Gastroesophageal sphincter (tissue), 4 donors: ENCODE results near the gene CLCN2. TPM values are rescaled to one million over a fixed set of nuclear protein-coding genes. Genes with fewer than 3 reads are reported as not detected.

ENCODE experiments used
- ATAC-seq: fragments of 150-250 bp; one replicate; pipeline ENCODE4 v1.9.1; 2016; ENCODE audit warnings: mild to moderate bottlenecking, moderate library complexity
- H3K27ac ChIP-seq, 4 donors: fragments of 200-600 bp; sonication (generic) in 3 of 4; 1 replicate in 3 of 4; 2 replicates in 1 of 4; pipeline ENCODE4 v1.5.1; 2016 to 2019
- H3K27me3 ChIP-seq: fragments of 200-600 bp; sonication (generic); one replicate; pipeline ENCODE4 v1.5.1; 2019
- H3K36me3 ChIP-seq, 2 donors: fragments of 200-600 bp; sonication (generic); one replicate each; pipeline ENCODE4 v1.5.1; 2019; ENCODE audit warnings: control low read depth in 1 of 2
- H3K4me1 ChIP-seq, 3 donors: fragments of 200-600 bp; sonication (generic); 1 replicate in 2 of 3; 2 replicates in 1 of 3; pipeline ENCODE4 v1.5.1; 2016 to 2019; ENCODE audit warnings: control low read depth in 2 of 3
- H3K4me3 ChIP-seq, 2 donors: fragments of 200-600 bp; sonication (generic); one replicate each; pipeline ENCODE4 v1.5.1; 2019; ENCODE audit warnings: mild to moderate bottlenecking in 1 of 2, moderate library complexity in 1 of 2
- H3K9me3 ChIP-seq, 3 donors: fragments of 200-600 bp; sonication (generic); one replicate each; pipeline ENCODE4 v1.5.1; 2017 to 2019; ENCODE audit warnings: control low read depth in 2 of 3
- EP300 ChIP-seq: sonication (generic); formaldehyde crosslinking; IDR thresholded peaks from one replicate; pipeline ENCODE4 v1.6.1; 2017; ENCODE audit warnings: antibody characterized with exemption, mild to moderate bottlenecking
- POLR2A ChIP-seq, 2 donors: fragments of 450-650 bp; IDR thresholded peaks; one replicate each; pipeline ENCODE4 v1.6.1; 2017; ENCODE audit warnings: antibody characterized with exemption in 2 of 2, mild to moderate bottlenecking in 2 of 2, moderate library complexity in 1 of 2
- POLR2AphosphoS5 ChIP-seq: sonication (generic); formaldehyde crosslinking; IDR thresholded peaks from one replicate; pipeline ENCODE4 v1.6.1; 2017; ENCODE audit warnings: antibody characterized with exemption
- WGBS, 2 donors: methylation state at CpG; one replicate each; pipeline ENCODE4 v1.1.5; 2018; ENCODE audit warnings: low coverage in 1 of 2; 5-methylcytosine and 5-hydroxymethylcytosine counted together
- total RNA-seq, 4 donors: library from RNA; depleted of rRNA; stranded (reverse); fragments of >200 nt; gene quantifications; one replicate each; pipeline ENCODE4 v1.1.0, GENCODE V29; 2016
- TF ChIP-seq, protein P1 (sequence below), 4 experiments: fragments of 200-600 bp in 2 of 4; fragments of 450-650 bp in 2 of 4; sonication (generic) in 1 of 4; IDR thresholded peaks; one replicate each; pipeline ENCODE4 v1.5.1; 2017 to 2019; ENCODE audit warnings: antibody characterized with exemption in 4 of 4, mild to moderate bottlenecking in 2 of 4, moderate library complexity in 2 of 4

Gene CLCN2
- total RNA-seq, 4 donors from 2014 or later = 2.0 to 6.8 (median 2.3) TPM

GRCh38 chr3:184384342-184384741 lies 22.9 kb upstream of the CLCN2 start:
- no peaks in the 10 kb centered on the region for H3K9me3 ChIP-seq
- no peak overlapping the region for H3K27ac ChIP-seq
- peaks cover 37% of the 10 kb centered on the region for H3K27me3 ChIP-seq
- ATAC-seq = no peak
- H3K4me3 ChIP-seq = no peak overlapping the region
- no peak for TF ChIP-seq POLR2AphosphoS5
- no peak for TF ChIP-seq POLR2A (IDR thresholded peaks at IDR 0.05)
- TF ChIP-seq EP300 = no peak
- TF ChIP-seq, protein P1, sequence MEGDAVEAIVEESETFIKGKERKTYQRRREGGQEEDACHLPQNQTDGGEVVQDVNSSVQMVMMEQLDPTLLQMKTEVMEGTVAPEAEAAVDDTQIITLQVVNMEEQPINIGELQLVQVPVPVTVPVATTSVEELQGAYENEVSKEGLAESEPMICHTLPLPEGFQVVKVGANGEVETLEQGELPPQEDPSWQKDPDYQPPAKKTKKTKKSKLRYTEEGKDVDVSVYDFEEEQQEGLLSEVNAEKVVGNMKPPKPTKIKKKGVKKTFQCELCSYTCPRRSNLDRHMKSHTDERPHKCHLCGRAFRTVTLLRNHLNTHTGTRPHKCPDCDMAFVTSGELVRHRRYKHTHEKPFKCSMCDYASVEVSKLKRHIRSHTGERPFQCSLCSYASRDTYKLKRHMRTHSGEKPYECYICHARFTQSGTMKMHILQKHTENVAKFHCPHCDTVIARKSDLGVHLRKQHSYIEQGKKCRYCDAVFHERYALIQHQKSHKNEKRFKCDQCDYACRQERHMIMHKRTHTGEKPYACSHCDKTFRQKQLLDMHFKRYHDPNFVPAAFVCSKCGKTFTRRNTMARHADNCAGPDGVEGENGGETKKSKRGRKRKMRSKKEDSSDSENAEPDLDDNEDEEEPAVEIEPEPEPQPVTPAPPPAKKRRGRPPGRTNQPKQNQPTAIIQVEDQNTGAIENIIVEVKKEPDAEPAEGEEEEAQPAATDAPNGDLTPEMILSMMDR (IDR thresholded peaks at IDR 0.05) = no peak
- H3K36me3 ChIP-seq = peaks cover 0 to 39% of the 10 kb centered on the region in 2 donors
- peaks cover 0 to 22% (median 12%) of the 10 kb centered on the region in 3 donors for H3K4me1 ChIP-seq
- 85% methylated on average over 4 of the region's 9 CpGs; no CpG with 5 or more reads in 1 of the 2 donors for WGBS, 2 donors

DNA sequence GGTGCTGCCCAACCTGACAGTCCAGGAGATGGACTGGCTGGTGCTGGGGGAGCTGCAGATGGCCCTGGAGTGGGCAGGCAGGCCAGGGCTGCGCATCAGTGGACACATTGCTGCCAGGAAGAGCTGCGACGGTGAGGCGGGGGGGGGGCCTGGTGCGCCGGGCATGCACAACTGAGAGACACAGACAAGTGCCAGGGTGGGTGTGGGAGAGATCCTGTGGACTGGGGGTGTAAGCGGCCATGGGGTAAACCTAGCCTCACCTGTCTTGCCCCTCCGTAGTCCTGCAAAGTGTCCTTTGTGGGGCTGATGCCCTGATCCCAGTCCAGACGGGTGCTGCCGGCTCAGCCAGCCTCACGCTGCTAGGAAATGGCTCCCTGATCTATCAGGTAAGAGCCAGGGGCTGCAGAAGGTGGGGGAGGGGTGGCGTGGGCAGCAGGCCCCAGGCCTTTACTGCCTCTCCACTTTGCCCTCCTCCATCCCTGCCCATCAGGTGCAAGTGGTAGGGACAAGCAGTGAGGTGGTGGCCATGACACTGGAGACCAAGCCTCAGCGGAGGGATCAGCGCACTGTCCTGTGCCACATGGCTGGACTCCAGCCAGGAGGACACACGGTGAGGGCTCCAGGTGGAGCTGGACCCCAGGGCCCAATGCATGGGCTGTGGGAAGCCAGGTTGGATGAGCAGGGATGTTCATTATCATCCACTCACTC lies 21.8 kb upstream of the CLCN2 start:
- WGBS, 2 donors = 100% methylated on average over 1 of the region's 15 CpGs; no CpG with 5 or more reads in 1 of the 2 donors
- peaks cover 39% of the 10 kb centered on the region for H3K27me3 ChIP-seq
- no peak overlapping the region for H3K27ac ChIP-seq
- peaks cover 0 to 34% of the 10 kb centered on the region in 2 donors for H3K36me3 ChIP-seq
- TF ChIP-seq EP300 (no peak), POLR2A (IDR thresholded peaks at IDR 0.05) (no peak), POLR2AphosphoS5 (no peak)
- TF ChIP-seq, protein P1 (IDR thresholded peaks at IDR 0.05) = no peak
- peaks cover 0 to 34% (median 21%) of the 10 kb centered on the region in 3 donors for H3K4me1 ChIP-seq
- no peaks in the 10 kb centered on the region for H3K9me3 ChIP-seq
- no peak overlapping the region for H3K4me3 ChIP-seq
- ATAC-seq = no peak

GRCh38 chr3:184382326-184383032 lies 21.1 kb upstream of the CLCN2 start:
- Histone ChIP-seq H3K4me3 (no peak overlapping the region), H3K27ac (no peak overlapping the region), H3K9me3 (no peaks in the 10 kb centered on the region), H3K4me1 (peaks cover 0 to 41% (median 24%) of the 10 kb centered on the region in 3 donors), H3K27me3 (peaks cover 45% of the 10 kb centered on the region), H3K36me3 (peaks cover 0 to 29% of the 10 kb centered on the region in 2 donors)
- TF ChIP-seq EP300 (no peak), POLR2AphosphoS5 (no peak), POLR2A (IDR thresholded peaks at IDR 0.05) (no peak)
- TF ChIP-seq, protein P1 (IDR thresholded peaks at IDR 0.05) = no peak
- no peak for ATAC-seq
- 83% methylated on average over 1 of the region's 16 CpGs; no CpG with 5 or more reads in 1 of the 2 donors for WGBS, 2 donors

- Histone ChIP-seq H3K27ac (peak overlapping the region in 3 of 4 donors; percentile 48 to 84 (median 82)), H3K9me3 (no peaks in the 10 kb centered on the region), H3K27me3 (peaks cover 51% of the 10 kb centered on the region), H3K4me1 (peaks cover 0 to 45% (median 24%) of the 10 kb centered on the region in 3 donors), H3K36me3 (peaks cover 0 to 20% of the 10 kb centered on the region in 2 donors), H3K4me3 (peak overlapping the region in 1 of 2 donors; percentile 67)
- no peak for ATAC-seq
- 20 to 53% methylated on average over 2 to 3 of the region's 55 CpGs for WGBS, 2 donors
- TF ChIP-seq POLR2AphosphoS5 (no peak), EP300 (no peak), POLR2A (IDR thresholded peaks at IDR 0.05) (no peak)
- TF ChIP-seq, protein P1 (IDR thresholded peaks at IDR 0.05) = no peak
These were observed 20.1 kb upstream of the CLCN2 start for GRCh38 chr3:184381261-184382224.
